GM12878 (cell line): Measurements from ENCODE around the gene SUCNR1. TPM values are rescaled to one million over a fixed set of nuclear protein-coding genes. Genes with fewer than 3 reads are reported as not detected.
A peak's percentile ranks its signal among the peaks of the same experiment; 100 is the strongest.

Source experiments
- ATAC-seq: fragments of 200-7000 bp; cut with Tn5 transposase; 3 replicates; pipeline ENCODE4 v1.9.1; 2020; ENCODE audit warnings: mild to moderate bottlenecking, moderate library complexity
- BruUV-seq: library from RNA; stranded (reverse); fragments of 400-500 nt; replicated peaks from 2 replicates; lab custom pipeline; 2021; lab: Mats Ljungman, UMichigan
- CTCF ChIA-PET: fragments of 300-600 bp; sonication (Branson Sonifier 250); formaldehyde crosslinking; extraction: SDS; loops from one replicate; lab custom pipeline; 2021; ENCODE audit warnings: inconsistent platforms; lab: Yijun Ruan, JAX
- POLR2A ChIA-PET: fragments of 350-600 bp; formaldehyde crosslinking; extraction: SDS; loops from one replicate; lab custom pipeline; 2021; ENCODE audit warnings: inconsistent platforms; lab: Charles Lee
- RAD21 ChIA-PET: fragments of 300-600 bp; sonication (Branson Sonifier 250); formaldehyde crosslinking; loops from one replicate; lab custom pipeline; 2023; ENCODE audit warnings: antibody characterized with exemption; ENCODE audit not compliant: unreplicated experiment; lab: Charles Lee
- SMC1A ChIA-PET: fragments of 300-600 bp; sonication (Branson Sonifier 250); formaldehyde crosslinking; loops from one replicate; lab custom pipeline; 2023; ENCODE audit not compliant: unreplicated experiment, uncharacterized antibody; lab: Charles Lee
- DNase-seq: peaks from one replicate; pipeline ENCODE4 v3.0.0-alpha.2; 2011; ENCODE audit warnings: low read depth, low spot score
- FAIRE-seq: peaks from 3 replicates; lab custom pipeline; 2011; peaks lifted over from hg19 to GRCh38; lab: Jason Lieb, UNC
- H2AFZ ChIP-seq: 2 replicates; pipeline ENCODE4 v1.6.0; 2011; ENCODE audit warnings: low read depth, low read length, control low read depth; ENCODE audit not compliant: control insufficient read depth
- H3K27ac ChIP-seq: 2 replicates; pipeline ENCODE4 v1.5.1; 2011; ENCODE audit warnings: control low read depth; ENCODE audit not compliant: control insufficient read depth, insufficient read depth
- H3K27me3 ChIP-seq, 2 experiments: replicated peaks in 1 of 2; 2 replicates each; pipeline versions ENCODE4 v1.6.0 to v1.6.1; 2011; ENCODE audit warnings: low read length in 1 of 2; ENCODE audit not compliant: control insufficient read depth in 2 of 2, insufficient read depth in 2 of 2
- H3K36me3 ChIP-seq, 2 experiments: 2 replicates each; pipeline ENCODE4 v1.5.1; 2011; ENCODE audit warnings: low read length in 1 of 2; ENCODE audit not compliant: control insufficient read depth in 2 of 2, insufficient read depth in 2 of 2
- H3K4me1 ChIP-seq: 2 replicates; pipeline ENCODE4 v1.6.1; 2011; ENCODE audit warnings: mild to moderate bottlenecking, low read length, moderate library complexity, mixed read lengths; ENCODE audit not compliant: control insufficient read depth, insufficient read depth
- H3K4me2 ChIP-seq: 2 replicates; pipeline ENCODE4 v1.6.0; 2011; ENCODE audit warnings: control low read depth; ENCODE audit not compliant: control insufficient read depth, insufficient read depth
- H3K4me3 ChIP-seq: fragments of 200-600 bp; sonication (generic); 2 replicates; pipeline ENCODE4 v1.5.1; 2016
- H3K79me2 ChIP-seq: 2 replicates; pipeline ENCODE4 v1.6.0; 2011; ENCODE audit warnings: low read length; ENCODE audit not compliant: control insufficient read depth, insufficient read depth
- H3K9ac ChIP-seq: 2 replicates; pipeline ENCODE4 v1.8.0; 2011; ENCODE audit warnings: low read length, control low read depth, mixed read lengths; ENCODE audit not compliant: control insufficient read depth, insufficient read depth
- H3K9me3 ChIP-seq: replicated peaks from 3 replicates; pipeline ENCODE4 v1.5.1; 2011; ENCODE audit warnings: mild to moderate bottlenecking, low read length; ENCODE audit not compliant: control insufficient read depth, insufficient read depth
- H4K20me1 ChIP-seq: 2 replicates; pipeline ENCODE4 v1.6.0; 2011; ENCODE audit not compliant: control insufficient read depth, insufficient read depth
- EGR1 ChIP-seq, 2 experiments: IDR thresholded peaks; 1 replicate in 1 of 2; 2 replicates in 1 of 2; pipeline ENCODE4 v1.6.1; 2011 to 2012; ENCODE audit warnings: low read depth in 2 of 2, low read length in 2 of 2, borderline replicate concordance in 1 of 2, mild to moderate bottlenecking in 1 of 2, moderate library complexity in 1 of 2
- FOXK2 ChIP-seq: fragments of 450-650 bp; IDR thresholded peaks from 2 replicates; pipeline ENCODE4 v1.6.1; 2017; ENCODE audit warnings: mild to moderate bottlenecking, moderate library complexity
- MEF2A ChIP-seq: IDR thresholded peaks from 2 replicates; pipeline ENCODE4 v1.6.1; 2011; ENCODE audit warnings: low read depth, mild to moderate bottlenecking, low read length, moderate library complexity; ENCODE audit not compliant: insufficient read depth
- MXI1 ChIP-seq: fragments of 150-350 bp; IDR thresholded peaks from 2 replicates; pipeline ENCODE4 v1.6.1; 2011; ENCODE audit warnings: low read depth, mild to moderate bottlenecking, inconsistent platforms, low read length, improper control_type of control experiment
- WGBS: methylation state at CpG from one replicate; pipeline ENCODE4 v1.1.6; 2016; ENCODE audit warnings: low lambda C conversion rate; ENCODE audit not compliant: insufficient replicate concordance, insufficient coverage; ENCODE audit errors: missing lambda C conversion rate; 5-methylcytosine and 5-hydroxymethylcytosine counted together
- in situ Hi-C: fragments of 300-500 bp; cut with MboI; formaldehyde crosslinking; loops from 9 replicates; pipeline ENCODE4 v1.14.3; 2018; ENCODE audit warnings: mixed read lengths
- intact Hi-C: fragments of 100-400 bp; cut with micrococcal nuclease; formaldehyde crosslinking; loops from one replicate; pipeline ENCODE4 v1.14.2; 2022; ENCODE audit not compliant: unreplicated experiment
- polyA plus RNA-seq, 11 experiments: library from polyadenylated mRNA; depleted of rRNA in 4 of 11; unstranded in 6 of 11; stranded (reverse) in 5 of 11; fragments of >200 nt; fragmentation: Nextera tagmentation in 4 of 11; fragmentation: Illumina TruSeq in 1 of 11; extraction: Ambion mirVana in 4 of 11; extraction: Trizol in 1 of 11; gene quantifications; 1 replicate in 1 of 11; 2 replicates in 10 of 11; pipeline versions ENCODE4 v1.2.1 to v1.2.3, GENCODE V29; 2011 to 2016; ENCODE audit warnings: inconsistent platforms in 2 of 11, missing spikeins in 2 of 11, low read depth in 1 of 11
- total RNA-seq, 4 experiments: library from RNA; depleted of rRNA in 3 of 4; stranded (reverse); fragments of >200 nt in 3 of 4; fragmentation: Illumina TruSeq in 1 of 4; extraction: Trizol in 1 of 4; gene quantifications; 2 replicates each; pipeline versions ENCODE4 v1.2.1 to v1.2.3, GENCODE V29; 2013 to 2021
- TF ChIP-seq, protein P1 (sequence below): IDR thresholded peaks from 2 replicates; pipeline ENCODE4 v1.6.1; 2012; ENCODE audit warnings: improper control_type of control experiment, low read depth, low read length; ENCODE audit not compliant: insufficient replicate concordance

Gene SUCNR1
- total and polyA plus RNA-seq, 10 of the 15 experiments (the other 5 are each of a cell fraction or from before 2014, with no cell fraction given) = 0.03 to 0.12 (median 0.07) TPM; not detected in 4

DNA sequence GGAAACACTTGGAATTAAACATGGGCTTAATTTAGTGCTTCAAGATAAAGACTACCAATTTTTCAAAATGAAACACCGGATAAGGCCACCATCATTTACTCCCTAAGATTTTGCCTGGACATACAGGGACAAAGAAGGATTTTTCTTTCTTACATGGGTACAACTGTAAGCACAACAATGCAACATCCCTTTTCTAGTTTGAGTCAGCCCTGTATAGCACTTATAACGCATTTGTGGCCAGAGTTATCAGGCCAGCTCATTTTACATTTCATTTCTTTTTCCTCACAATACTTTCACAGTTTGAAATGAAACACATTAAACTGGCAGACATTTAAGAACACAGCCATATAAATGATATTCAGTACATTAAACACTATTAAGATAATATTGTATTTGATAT lies 9.8 kb upstream of the SUCNR1 start:
- Histone ChIP-seq H3K4me1 (no peaks in the 10 kb centered on the region), H3K4me3 (no peak overlapping the region), H3K4me2 (no peak overlapping the region), H3K9ac (no peak overlapping the region), H3K36me3 (no peaks in the 10 kb centered on the region), H4K20me1 (no peaks in the 10 kb centered on the region), H3K9me3 (no peaks in the 10 kb centered on the region), H2AFZ (no peak overlapping the region), H3K79me2 (no peaks in the 10 kb centered on the region), H3K27ac (no peak overlapping the region), H3K27me3 (no peaks in the 10 kb centered on the region)
- intact Hi-C loops (no loop called here), in situ Hi-C loops (no loop called here)
- ChIA-PET SMC1A (interaction anchor here (1.1 kb wide), 1 partner anchor 55 kb away, joined by 3 read pairs; no protein-coding TSS in a partner anchor), POLR2A (no interaction called here), RAD21 (no interaction called here), CTCF (no interaction called here)
- FAIRE-seq (no peak), ATAC-seq (peak; percentile 55), DNase-seq (no peak)
- TF ChIP-seq MEF2A = no peak
- TF ChIP-seq MXI1 = no peak
- TF ChIP-seq, protein P1, sequence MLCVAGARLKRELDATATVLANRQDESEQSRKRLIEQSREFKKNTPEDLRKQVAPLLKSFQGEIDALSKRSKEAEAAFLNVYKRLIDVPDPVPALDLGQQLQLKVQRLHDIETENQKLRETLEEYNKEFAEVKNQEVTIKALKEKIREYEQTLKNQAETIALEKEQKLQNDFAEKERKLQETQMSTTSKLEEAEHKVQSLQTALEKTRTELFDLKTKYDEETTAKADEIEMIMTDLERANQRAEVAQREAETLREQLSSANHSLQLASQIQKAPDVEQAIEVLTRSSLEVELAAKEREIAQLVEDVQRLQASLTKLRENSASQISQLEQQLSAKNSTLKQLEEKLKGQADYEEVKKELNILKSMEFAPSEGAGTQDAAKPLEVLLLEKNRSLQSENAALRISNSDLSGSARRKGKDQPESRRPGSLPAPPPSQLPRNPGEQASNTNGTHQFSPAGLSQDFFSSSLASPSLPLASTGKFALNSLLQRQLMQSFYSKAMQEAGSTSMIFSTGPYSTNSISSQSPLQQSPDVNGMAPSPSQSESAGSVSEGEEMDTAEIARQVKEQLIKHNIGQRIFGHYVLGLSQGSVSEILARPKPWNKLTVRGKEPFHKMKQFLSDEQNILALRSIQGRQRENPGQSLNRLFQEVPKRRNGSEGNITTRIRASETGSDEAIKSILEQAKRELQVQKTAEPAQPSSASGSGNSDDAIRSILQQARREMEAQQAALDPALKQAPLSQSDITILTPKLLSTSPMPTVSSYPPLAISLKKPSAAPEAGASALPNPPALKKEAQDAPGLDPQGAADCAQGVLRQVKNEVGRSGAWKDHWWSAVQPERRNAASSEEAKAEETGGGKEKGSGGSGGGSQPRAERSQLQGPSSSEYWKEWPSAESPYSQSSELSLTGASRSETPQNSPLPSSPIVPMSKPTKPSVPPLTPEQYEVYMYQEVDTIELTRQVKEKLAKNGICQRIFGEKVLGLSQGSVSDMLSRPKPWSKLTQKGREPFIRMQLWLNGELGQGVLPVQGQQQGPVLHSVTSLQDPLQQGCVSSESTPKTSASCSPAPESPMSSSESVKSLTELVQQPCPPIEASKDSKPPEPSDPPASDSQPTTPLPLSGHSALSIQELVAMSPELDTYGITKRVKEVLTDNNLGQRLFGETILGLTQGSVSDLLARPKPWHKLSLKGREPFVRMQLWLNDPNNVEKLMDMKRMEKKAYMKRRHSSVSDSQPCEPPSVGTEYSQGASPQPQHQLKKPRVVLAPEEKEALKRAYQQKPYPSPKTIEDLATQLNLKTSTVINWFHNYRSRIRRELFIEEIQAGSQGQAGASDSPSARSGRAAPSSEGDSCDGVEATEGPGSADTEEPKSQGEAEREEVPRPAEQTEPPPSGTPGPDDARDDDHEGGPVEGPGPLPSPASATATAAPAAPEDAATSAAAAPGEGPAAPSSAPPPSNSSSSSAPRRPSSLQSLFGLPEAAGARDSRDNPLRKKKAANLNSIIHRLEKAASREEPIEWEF = no peak
- no peak for TF ChIP-seq EGR1 (IDR thresholded peaks at IDR 0.05; ENCODE audit: borderline replicate concordance in 1 of 2, low read depth in 2 of 2, low read length in 2 of 2)
- TF ChIP-seq FOXK2 = no peak
- no TSS peak for BruUV-seq
- WGBS = 59% methylated on average over 2 of the region's 2 CpGs
